ENCODE measurements around the gene PLEKHM3. TPM values are rescaled to one million over a fixed set of nuclear protein-coding genes. Genes with fewer than 3 reads are reported as not detected.
A peak's percentile ranks its signal among the peaks of the same experiment; 100 is the strongest.

Gene PLEKHM3
- total RNA-seq, 2 donors from 2014 or later, result 8.2 to 10.7 TPM

- ATAC-seq, result peak in 1 of 2 donors; percentile 77
- no peak for DNase-seq
- intact Hi-C loops (cut with DNase I), result no loop called here
Observed at GRCh38 chr2:208006833-208007232, 18.5 kb downstream of the PLEKHM3 start.

- peak in 1 of 2 donors; percentile 37 for ATAC-seq
Observed at GRCh38 chr2:208006337-208006736, 19.0 kb downstream of the PLEKHM3 start.

GRCh38 chr2:208001924-208002323, 23.4 kb downstream of the PLEKHM3 start:
- ATAC-seq, result peak; percentile 34 to 38
- intact Hi-C loops (cut with DNase I), result no loop called here
- no peak for DNase-seq

More at GRCh38 chr2:208006337-208006736, 19.0 kb downstream of the PLEKHM3 start:
- DNase-seq, result no peak
- intact Hi-C loops (cut with DNase I), result no loop called here

GRCh38 chr2:208000701-208001395, 24.5 kb downstream of the PLEKHM3 start:
- DNase-seq (no peak), ATAC-seq (no peak)
- intact Hi-C loops (cut with DNase I), result no loop called here

- peak in 1 of 2 donors; percentile 38 for ATAC-seq
- DNase-seq, result no peak
- intact Hi-C loops (cut with DNase I), result no loop called here
Observed at GRCh38 chr2:207996848-207997247, 28.5 kb downstream of the PLEKHM3 start.

GRCh38 chr2:207995887-207996286, 29.4 kb downstream of the PLEKHM3 start:
- no peak for DNase-seq
- intact Hi-C loops (cut with DNase I), result no loop called here
- no peak for ATAC-seq

- DNase-seq (no peak), ATAC-seq (peak in 1 of 2 donors; percentile 58)
- intact Hi-C loops (cut with DNase I), result no loop called here
Observed at GRCh38 chr2:207993151-207993763, 32.1 kb downstream of the PLEKHM3 start.

- DNase-seq, result no peak
- ATAC-seq, result no peak
- intact Hi-C loops (cut with DNase I), result no loop called here
Observed at GRCh38 chr2:207991944-207992343, 33.4 kb downstream of the PLEKHM3 start.

- DNase-seq (no peak), ATAC-seq (no peak)
- intact Hi-C loops (cut with DNase I), result no loop called here
Observed at GRCh38 chr2:207990784-207991183, 34.5 kb downstream of the PLEKHM3 start.

- no peak for ATAC-seq
Observed at GRCh38 chr2:207988975-207989374, 36.4 kb downstream of the PLEKHM3 start.

GRCh38 chr2:207987025-207987716, 38.2 kb downstream of the PLEKHM3 start:
- ATAC-seq, result no peak
- intact Hi-C loops (cut with DNase I), result no loop called here
- no peak for DNase-seq

More at GRCh38 chr2:207988975-207989374, 36.4 kb downstream of the PLEKHM3 start:
- DNase-seq, result no peak
- intact Hi-C loops (cut with DNase I), result no loop called here

- no peak for DNase-seq
- intact Hi-C loops (cut with DNase I), result no loop called here
- ATAC-seq, result no peak
Observed at GRCh38 chr2:207984765-207985480, 40.4 kb downstream of the PLEKHM3 start.

- ATAC-seq, result peak in 1 of 2 donors; percentile 38
- no peak for DNase-seq
- intact Hi-C loops (cut with DNase I), result no loop called here
Observed at GRCh38 chr2:207983641-207984042, 41.7 kb downstream of the PLEKHM3 start.

GRCh38 chr2:207978177-207978948, 47.0 kb downstream of the PLEKHM3 start:
- DNase-seq (no peak), ATAC-seq (no peak)
- intact Hi-C loops (cut with DNase I), result no loop called here

GRCh38 chr2:207975921-207976320, 49.4 kb downstream of the PLEKHM3 start:
- ATAC-seq, result no peak
- no peak for DNase-seq
- intact Hi-C loops (cut with DNase I), result no loop called here

- DNase-seq, result no peak
- ATAC-seq, result peak in 1 of 2 donors; percentile 85
- intact Hi-C loops (cut with DNase I), result loop anchor here (5.0 kb wide), 2 partner anchors 207 to 227 kb away; partner anchors contain the start of gene FZD5 (in 1 of the 2)
Observed at GRCh38 chr2:207974216-207974605, 51.1 kb downstream of the PLEKHM3 start.

GRCh38 chr2:207970826-207971180, 54.5 kb downstream of the PLEKHM3 start:
- DNase-seq (no peak), ATAC-seq (no peak)
- intact Hi-C loops (cut with DNase I), result loop anchor here (5.0 kb wide), 2 partner anchors 204 to 224 kb away; partner anchors contain the start of gene FZD5 (in 1 of the 2)

GRCh38 chr2:207970147-207970825, 55.0 kb downstream of the PLEKHM3 start:
- intact Hi-C loops (cut with DNase I), result loop anchor here (5.0 kb wide), 2 partner anchors 203 to 223 kb away; partner anchors contain the start of gene FZD5 (in 1 of the 2)
- no peak for DNase-seq
- no peak for ATAC-seq
